Measurements from ENCODE around the gene HSD17B1.

Gene HSD17B1

DNA sequence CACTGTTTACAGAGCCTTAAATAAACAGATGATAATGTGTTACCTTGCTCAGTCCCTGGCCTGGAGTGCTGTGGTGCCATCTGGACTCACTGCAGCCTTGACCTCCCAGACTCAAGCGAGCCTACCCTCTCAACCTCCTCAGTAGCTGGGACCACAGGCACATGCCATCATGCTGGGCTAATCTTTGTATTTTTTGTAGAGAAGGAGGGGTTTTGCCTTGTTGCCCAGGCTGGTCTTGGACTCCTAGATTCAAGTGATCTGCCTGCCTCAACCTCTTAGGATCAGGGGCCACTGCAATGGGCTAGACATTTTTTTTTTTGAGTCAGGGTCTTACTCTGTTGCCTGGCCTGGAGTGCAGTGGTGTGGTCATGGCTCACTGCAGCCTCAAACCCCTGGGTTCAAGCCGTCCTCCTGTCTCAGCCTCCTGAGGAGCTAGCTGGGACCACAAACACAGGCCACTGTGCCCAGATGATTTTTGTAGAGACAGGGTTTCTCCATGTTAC, 21.7 kb upstream of the HSD17B1 start:
- H3K9ac ChIP-seq (ENCODE audit: low read length), result no peak overlapping the region
- no peak overlapping the region for H2AFZ ChIP-seq (ENCODE audit: insufficient read depth, low read length, poor library complexity)
- no peak overlapping the region for H3K27ac ChIP-seq (ENCODE audit: low read depth, low read length)
- H3K27me3 ChIP-seq (ENCODE audit: insufficient read depth, low read length), result no peaks in the 10 kb centered on the region
- H3K4me3 ChIP-seq (ENCODE audit: low read depth, low read length), result no peak overlapping the region
- no peak overlapping the region for H4K8ac ChIP-seq (ENCODE audit: low read depth, low read length)
- H3K23ac ChIP-seq (ENCODE audit: low read length), result no peak overlapping the region
- H3K4ac ChIP-seq (ENCODE audit: low read depth, low read length), result no peak overlapping the region
- H3K79me1 ChIP-seq (ENCODE audit: low read length), result peaks cover 9% of the 10 kb centered on the region
- no peaks in the 10 kb centered on the region for H3K36me3 ChIP-seq (ENCODE audit: control insufficient read depth in 1 of 2, insufficient read depth in 2 of 2, low read length in 2 of 2)
- H3K4me2 ChIP-seq (ENCODE audit: low read length), result no peak overlapping the region
- H3K14ac ChIP-seq (ENCODE audit: low read length), result no peak overlapping the region
- no peak for DNase-seq
- H3K4me1 ChIP-seq (ENCODE audit: control insufficient read depth in 1 of 2, insufficient read depth in 2 of 2, low read length in 2 of 2), result peaks cover 0 to 6% of the 10 kb centered on the region in 2 experiments
- H4K12ac ChIP-seq (ENCODE audit: low read depth, low read length), result no peak overlapping the region
- WGBS (ENCODE audit: extremely low coverage, insufficient coverage, insufficient read length), result no CpG with 5 or more reads among the region's 2 CpGs
- peak overlapping the region; percentile 19 for H2BK12ac ChIP-seq (ENCODE audit: low read length)
- H3K9me3 ChIP-seq (ENCODE audit: insufficient read depth, low read depth, low read length), result peaks cover 2% of the 10 kb centered on the region
- H4K91ac ChIP-seq (ENCODE audit: low read depth, low read length), result no peak overlapping the region
- H2BK120ac ChIP-seq (ENCODE audit: insufficient read depth, low read length, poor library complexity), result no peak overlapping the region
- H2AK5ac ChIP-seq (ENCODE audit: low read length), result no peak overlapping the region
- no peak overlapping the region for H3K18ac ChIP-seq (ENCODE audit: low read length)
- no peaks in the 10 kb centered on the region for H3K79me2 ChIP-seq (ENCODE audit: control insufficient read depth, insufficient read depth, low read length, poor library complexity)
- H2BK5ac ChIP-seq (ENCODE audit: low read depth, low read length, poor library complexity), result no peak overlapping the region

DNA sequence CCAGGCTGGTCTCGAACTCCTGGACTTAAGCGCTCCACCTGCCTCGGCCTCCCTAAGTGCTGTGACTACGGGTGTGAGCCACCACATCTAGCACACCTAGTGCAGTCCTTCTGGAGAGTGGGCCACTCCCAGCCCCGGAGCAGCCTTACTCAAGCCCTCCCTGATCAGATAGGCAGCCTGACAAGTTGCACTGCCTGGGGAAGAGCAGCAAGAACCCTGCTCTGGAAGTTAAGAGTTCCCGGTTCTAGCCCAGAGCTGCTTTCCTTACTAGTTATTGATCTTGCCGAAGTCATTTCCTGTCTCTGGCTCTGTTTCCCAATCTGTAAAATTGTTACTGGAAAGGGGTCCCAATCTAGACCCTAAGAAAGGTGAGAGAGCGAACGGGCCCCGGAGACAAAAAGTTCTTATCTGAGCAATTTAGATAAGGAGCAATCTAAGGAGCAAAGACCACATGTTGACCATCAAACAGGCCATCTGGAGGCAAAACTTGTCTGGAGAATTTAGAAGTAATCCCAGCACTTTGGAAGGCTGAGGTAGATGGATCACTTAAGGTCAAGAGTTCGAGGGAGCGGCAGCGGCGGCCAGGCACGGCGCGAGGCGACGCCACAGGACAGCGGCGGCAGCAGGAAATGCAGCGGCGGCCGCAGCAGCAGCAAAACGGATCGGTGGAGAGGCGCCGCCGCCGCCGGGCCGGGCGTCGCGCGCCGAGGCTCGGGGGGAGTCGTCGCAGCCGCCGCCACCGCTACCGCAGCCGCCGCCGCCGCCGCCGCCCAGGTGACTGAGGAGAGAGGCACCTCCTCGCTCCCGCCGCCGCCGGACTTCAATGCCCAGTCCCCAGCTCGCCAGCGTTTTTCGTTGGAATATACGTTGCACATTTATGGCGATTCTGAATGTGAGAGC, 21.0 kb upstream of the HSD17B1 start:
- peaks cover under 1 to 7% of the 10 kb centered on the region in 2 experiments for H3K4me1 ChIP-seq (ENCODE audit: control insufficient read depth in 1 of 2, insufficient read depth in 2 of 2, low read length in 2 of 2)
- WGBS (ENCODE audit: extremely low coverage, insufficient coverage, insufficient read length), result no CpG with 5 or more reads among the region's 60 CpGs
- no peaks in the 10 kb centered on the region for H3K27me3 ChIP-seq (ENCODE audit: insufficient read depth, low read length)
- peak overlapping the region; percentile 77 for H4K8ac ChIP-seq (ENCODE audit: low read depth, low read length)
- peak overlapping the region; percentile 33 for H3K27ac ChIP-seq (ENCODE audit: low read depth, low read length)
- peak overlapping the region; percentile 81 for H2BK12ac ChIP-seq (ENCODE audit: low read length)
- peak overlapping the region; percentile 91 for H4K91ac ChIP-seq (ENCODE audit: low read depth, low read length)
- no peak overlapping the region for H3K4me3 ChIP-seq (ENCODE audit: low read depth, low read length)
- H2AK5ac ChIP-seq (ENCODE audit: low read length), result no peak overlapping the region
- peak overlapping the region; percentile 62 for H2BK5ac ChIP-seq (ENCODE audit: low read depth, low read length, poor library complexity)
- H3K9ac ChIP-seq (ENCODE audit: low read length), result no peak overlapping the region
- H3K79me1 ChIP-seq (ENCODE audit: low read length), result peaks cover 13% of the 10 kb centered on the region
- no peaks in the 10 kb centered on the region for H3K36me3 ChIP-seq (ENCODE audit: control insufficient read depth in 1 of 2, insufficient read depth in 2 of 2, low read length in 2 of 2)
- H2BK120ac ChIP-seq (ENCODE audit: insufficient read depth, low read length, poor library complexity), result peak overlapping the region; percentile 85
- peak overlapping the region; percentile 91 for H3K14ac ChIP-seq (ENCODE audit: low read length)
- peak overlapping the region; percentile 61 for H3K4me2 ChIP-seq (ENCODE audit: low read length)
- no peak overlapping the region for H3K23ac ChIP-seq (ENCODE audit: low read length)
- peaks cover 2% of the 10 kb centered on the region for H3K79me2 ChIP-seq (ENCODE audit: control insufficient read depth, insufficient read depth, low read length, poor library complexity)
- peak overlapping the region; percentile 56 for H3K18ac ChIP-seq (ENCODE audit: low read length)
- H3K9me3 ChIP-seq (ENCODE audit: insufficient read depth, low read depth, low read length), result peaks cover 2% of the 10 kb centered on the region
- DNase-seq, result peak; percentile 82 to 90
- H3K4ac ChIP-seq (ENCODE audit: low read depth, low read length), result peak overlapping the region; percentile 44
- peak overlapping the region; percentile 67 for H2AFZ ChIP-seq (ENCODE audit: insufficient read depth, low read length, poor library complexity)
- peak overlapping the region; percentile 23 for H4K12ac ChIP-seq (ENCODE audit: low read depth, low read length)

- Histone ChIP-seq H4K8ac (ENCODE audit: low read depth, low read length) (peak overlapping the region; percentile 95), H2BK12ac (ENCODE audit: low read length) (no peak overlapping the region), H2AFZ (ENCODE audit: insufficient read depth, low read length, poor library complexity) (peak overlapping the region; percentile 66)
Observed at GRCh38 chr17:42535155-42536047, 17.3 kb upstream of the HSD17B1 start.

DNA sequence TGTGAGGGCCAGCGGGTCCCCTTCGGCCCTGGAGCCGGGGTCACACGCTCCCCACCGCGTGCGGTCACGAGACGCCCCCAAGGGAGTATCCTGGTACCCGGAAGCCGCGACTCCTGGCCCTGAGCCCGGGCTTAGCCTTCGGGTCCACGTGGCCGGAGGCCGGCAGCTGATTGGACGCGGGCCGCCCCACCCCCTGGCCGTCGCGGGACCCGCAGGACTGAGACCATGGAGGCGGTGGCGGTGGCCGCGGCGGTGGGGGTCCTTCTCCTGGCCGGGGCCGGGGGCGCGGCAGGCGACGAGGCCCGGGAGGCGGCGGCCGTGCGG, 16.7 kb upstream of the HSD17B1 start, which contains the start of gene NAGLU:
NAGLU (plus strand) TSS at position 194 of the 324 bp plus-strand sequence; CDS start at position 226, 32 bp downstream.
- no CpG with 5 or more reads among the region's 40 CpGs for WGBS (ENCODE audit: extremely low coverage, insufficient coverage, insufficient read length)
- peak within 1 kb of the TSS; percentile 42 for H2AK5ac ChIP-seq (ENCODE audit: low read length)
- peak within 1 kb of the TSS; percentile 60 for H3K9ac ChIP-seq (ENCODE audit: low read length)
- H3K9me3 ChIP-seq (ENCODE audit: insufficient read depth, low read depth, low read length), result no peaks in the 10 kb centered on the region
- H3K4me2 ChIP-seq (ENCODE audit: low read length), result peak within 1 kb of the TSS; percentile 84
- no peaks in the 10 kb centered on the region for H3K27me3 ChIP-seq (ENCODE audit: insufficient read depth, low read length)
- peak; percentile 90 to 92 for DNase-seq
- peak within 1 kb of the TSS; percentile 79 for H3K27ac ChIP-seq (ENCODE audit: low read depth, low read length)
- H4K91ac ChIP-seq (ENCODE audit: low read depth, low read length), result peak within 1 kb of the TSS; percentile 95
- peaks cover 4% of the 10 kb centered on the region for H3K79me2 ChIP-seq (ENCODE audit: control insufficient read depth, insufficient read depth, low read length, poor library complexity)
- peak within 1 kb of the TSS; percentile 66 for H2AFZ ChIP-seq (ENCODE audit: insufficient read depth, low read length, poor library complexity)
- peak within 1 kb of the TSS; percentile 95 for H4K8ac ChIP-seq (ENCODE audit: low read depth, low read length)
- peak within 1 kb of the TSS; percentile 96 for H3K14ac ChIP-seq (ENCODE audit: low read length)
- H4K12ac ChIP-seq (ENCODE audit: low read depth, low read length), result peak within 1 kb of the TSS; percentile 75
- H3K4me3 ChIP-seq (ENCODE audit: low read depth, low read length), result peak within 1 kb of the TSS; percentile 78
- peak within 1 kb of the TSS; percentile 51 for H3K4ac ChIP-seq (ENCODE audit: low read depth, low read length)
- no peak within 1 kb of the TSS for H3K23ac ChIP-seq (ENCODE audit: low read length)
- peaks cover 16% of the 10 kb centered on the region for H3K79me1 ChIP-seq (ENCODE audit: low read length)
- peak within 1 kb of the TSS; percentile 21 for H2BK12ac ChIP-seq (ENCODE audit: low read length)
- peaks cover 8 to 16% of the 10 kb centered on the region in 2 experiments for H3K4me1 ChIP-seq (ENCODE audit: control insufficient read depth in 1 of 2, insufficient read depth in 2 of 2, low read length in 2 of 2)
- H3K36me3 ChIP-seq (ENCODE audit: control insufficient read depth in 1 of 2, insufficient read depth in 2 of 2, low read length in 2 of 2), result peaks cover 8 to 10% of the 10 kb centered on the region in 2 experiments
- peak within 1 kb of the TSS; percentile 96 for H3K18ac ChIP-seq (ENCODE audit: low read length)
- H2BK5ac ChIP-seq (ENCODE audit: low read depth, low read length, poor library complexity), result peak within 1 kb of the TSS; percentile 81
- peak within 1 kb of the TSS; percentile 26 for H2BK120ac ChIP-seq (ENCODE audit: insufficient read depth, low read length, poor library complexity)

More at GRCh38 chr17:42535155-42536047, 17.3 kb upstream of the HSD17B1 start:
- peak overlapping the region; percentile 68 for H4K12ac ChIP-seq (ENCODE audit: low read depth, low read length)
- peaks cover 17% of the 10 kb centered on the region for H3K79me1 ChIP-seq (ENCODE audit: low read length)
- H2BK120ac ChIP-seq (ENCODE audit: insufficient read depth, low read length, poor library complexity), result no peak overlapping the region
- peak overlapping the region; percentile 5 for H3K4ac ChIP-seq (ENCODE audit: low read depth, low read length)
- H4K91ac ChIP-seq (ENCODE audit: low read depth, low read length), result peak overlapping the region; percentile 95
- peaks cover 7 to 14% of the 10 kb centered on the region in 2 experiments for H3K4me1 ChIP-seq (ENCODE audit: control insufficient read depth in 1 of 2, insufficient read depth in 2 of 2, low read length in 2 of 2)
- H3K79me2 ChIP-seq (ENCODE audit: control insufficient read depth, insufficient read depth, low read length, poor library complexity), result peaks cover 4% of the 10 kb centered on the region
- peak overlapping the region; percentile 24 for H3K9ac ChIP-seq (ENCODE audit: low read length)
- WGBS (ENCODE audit: extremely low coverage, insufficient coverage, insufficient read length), result no CpG with 5 or more reads among the region's 26 CpGs
- H3K23ac ChIP-seq (ENCODE audit: low read length), result no peak overlapping the region
- no peak for DNase-seq
- H3K27ac ChIP-seq (ENCODE audit: low read depth, low read length), result no peak overlapping the region
- peak overlapping the region; percentile 6 for H3K14ac ChIP-seq (ENCODE audit: low read length)
- H3K9me3 ChIP-seq (ENCODE audit: insufficient read depth, low read depth, low read length), result no peaks in the 10 kb centered on the region
- peak overlapping the region; percentile 35 for H3K18ac ChIP-seq (ENCODE audit: low read length)
- H2BK5ac ChIP-seq (ENCODE audit: low read depth, low read length, poor library complexity), result no peak overlapping the region
- peaks cover 8% of the 10 kb centered on the region in 2 experiments for H3K36me3 ChIP-seq (ENCODE audit: control insufficient read depth in 1 of 2, insufficient read depth in 2 of 2, low read length in 2 of 2)
- H3K4me2 ChIP-seq (ENCODE audit: low read length), result peak overlapping the region; percentile 84
- peak overlapping the region; percentile 78 for H3K4me3 ChIP-seq (ENCODE audit: low read depth, low read length)
- H2AK5ac ChIP-seq (ENCODE audit: low read length), result no peak overlapping the region
- no peaks in the 10 kb centered on the region for H3K27me3 ChIP-seq (ENCODE audit: insufficient read depth, low read length)
